HG02885 (cell line): Measurements from ENCODE around the gene ZNF821.
"Not testable (repeated sequence)": the region's sequence is repeated elsewhere in the genome, so short reads cannot be mapped to it uniquely, and the experiment has no call there.

Experiments
- ATAC-seq: cut with Tn5 transposase; IDR thresholded peaks from one replicate; pipeline ENCODE4 v1.9.1; 2021; ENCODE audit warnings: mild to moderate bottlenecking; ENCODE audit not compliant: unreplicated experiment, poor library complexity

The ZNF821 gene

GRCh38 chr16:71826533-71827017 lies 57.4 kb downstream of the ZNF821 start:
- no peak for ATAC-seq

GRCh38 chr16:71817155-71817500 lies 66.9 kb downstream of the ZNF821 start:
- not testable (repeated sequence) for ATAC-seq

- ATAC-seq = no peak
These were observed 72.7 kb downstream of the ZNF821 start for GRCh38 chr16:71811261-71811803.

- ATAC-seq = not testable (repeated sequence)
These were observed 73.8 kb downstream of the ZNF821 start for GRCh38 chr16:71810155-71810530.
